ENCODE data around the gene GFPT1.

GRCh38 chr2:69390471-69390870, 3.4 kb upstream of the GFPT1 start:
- TF ChIP-seq POLR2A (IDR thresholded peaks at IDR 0.05) (no peak), CTCF (IDR thresholded peaks at IDR 0.05) (no peak)

Data from uterus (tissue), 2 donors.